Muscle layer of colon (tissue), 2 donors: Measurements from ENCODE around the gene CCDC30.
A peak's percentile ranks its signal among the peaks of the same experiment; 100 is the strongest.
"Not testable (repeated sequence)": the region's sequence is repeated elsewhere in the genome, so short reads cannot be mapped to it uniquely, and the experiment has no call there.

ENCODE experiments used
- H3K27ac ChIP-seq: one replicate; pipeline ENCODE4 v1.7.0; 2013; ENCODE audit warnings: low read depth, mild to moderate bottlenecking, low read length, moderate library complexity
- H3K27me3 ChIP-seq, 2 donors: one replicate each; pipeline ENCODE4 v1.7.0; 2013; ENCODE audit warnings: low read length in 2 of 2, mild to moderate bottlenecking in 2 of 2; ENCODE audit not compliant: insufficient read depth in 2 of 2, control insufficient read depth in 1 of 2
- H3K36me3 ChIP-seq: one replicate; pipeline ENCODE4 v1.7.0; 2013; ENCODE audit warnings: mild to moderate bottlenecking, low read length; ENCODE audit not compliant: insufficient read depth
- H3K4me1 ChIP-seq: one replicate; pipeline ENCODE4 v1.7.0; 2013; ENCODE audit warnings: mild to moderate bottlenecking, low read length; ENCODE audit not compliant: insufficient read depth
- H3K4me3 ChIP-seq, 2 donors: one replicate each; pipeline ENCODE4 v1.7.0; 2013; ENCODE audit warnings: low read length in 2 of 2, low read depth in 1 of 2, mild to moderate bottlenecking in 1 of 2, moderate library complexity in 1 of 2
- H3K9ac ChIP-seq: one replicate; pipeline ENCODE4 v1.7.0; 2013; ENCODE audit warnings: low read length
- H3K9me3 ChIP-seq: one replicate; pipeline ENCODE4 v1.7.0; 2013; ENCODE audit warnings: mild to moderate bottlenecking, low read length
- donor health status: abdominal sarcoma.
- donor health status: Adenocarcinoma of cecum.

The CCDC30 gene

DNA sequence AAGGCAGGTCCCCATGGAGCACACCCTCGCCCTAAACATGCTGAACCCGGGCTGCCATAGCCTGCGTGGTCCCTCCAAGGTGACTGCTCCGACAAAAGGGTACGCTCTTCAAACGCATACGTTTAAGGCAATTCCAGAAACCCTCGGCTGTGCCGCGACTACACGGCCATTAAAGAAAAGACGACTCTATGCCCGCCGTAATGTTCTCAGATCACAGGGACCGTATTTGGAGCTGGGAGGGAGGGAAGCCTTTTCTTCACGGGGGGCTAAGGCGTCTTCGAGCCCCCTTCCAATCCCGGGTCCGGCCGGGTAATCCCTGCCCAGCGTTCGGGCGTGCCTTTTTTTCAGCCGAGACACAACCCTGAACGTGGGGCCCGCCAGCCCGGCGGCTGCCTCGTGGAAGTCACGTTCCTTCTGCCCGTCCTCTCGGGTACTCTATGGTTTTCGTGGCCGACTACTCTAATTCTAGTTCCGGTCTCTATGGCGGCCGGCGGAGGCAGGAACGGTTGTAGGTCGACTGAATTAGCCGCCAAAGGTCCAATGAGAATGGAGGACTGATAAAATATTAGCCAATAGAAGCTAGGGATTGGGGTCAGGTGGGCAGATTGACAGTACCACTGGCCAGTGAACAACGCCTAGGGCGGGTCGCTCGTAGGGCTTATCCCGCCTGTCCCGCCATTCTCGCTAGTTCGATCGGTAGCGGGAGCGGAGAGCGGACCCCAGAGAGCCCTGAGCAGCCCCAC lies 218.8 kb downstream of the CCDC30 start, which contains the start of gene YBX1:
Gene YBX1, plus strand, starts transcription at position 678 of the 743 bp plus-strand sequence. CDS start 148 bp downstream, outside the sequence.
- no peaks in the 10 kb centered on the region for H3K27me3 ChIP-seq
- H3K9me3 ChIP-seq: no peaks in the 10 kb centered on the region
- H3K27ac ChIP-seq: peak within 1 kb of the TSS; percentile 89
- H3K4me1 ChIP-seq: peaks cover 47% of the 10 kb centered on the region
- peak within 1 kb of the TSS; percentile 89 to 97 for H3K4me3 ChIP-seq
- H3K36me3 ChIP-seq: no peaks in the 10 kb centered on the region
- peak within 1 kb of the TSS; percentile 93 for H3K9ac ChIP-seq

DNA sequence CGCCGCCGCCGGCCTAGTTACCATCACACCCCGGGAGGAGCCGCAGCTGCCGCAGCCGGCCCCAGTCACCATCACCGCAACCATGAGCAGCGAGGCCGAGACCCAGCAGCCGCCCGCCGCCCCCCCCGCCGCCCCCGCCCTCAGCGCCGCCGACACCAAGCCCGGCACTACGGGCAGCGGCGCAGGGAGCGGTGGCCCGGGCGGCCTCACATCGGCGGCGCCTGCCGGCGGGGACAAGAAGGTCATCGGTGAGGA lies 219.3 kb downstream of the CCDC30 start:
- Histone ChIP-seq H3K4me3 (peak overlapping the region; percentile 44 to 97), H3K4me1 (peaks cover 51% of the 10 kb centered on the region), H3K27ac (peak overlapping the region; percentile 89)
- H3K27me3 ChIP-seq, H3K9ac ChIP-seq, H3K9me3 ChIP-seq, H3K36me3 ChIP-seq: not testable (repeated sequence)

DNA sequence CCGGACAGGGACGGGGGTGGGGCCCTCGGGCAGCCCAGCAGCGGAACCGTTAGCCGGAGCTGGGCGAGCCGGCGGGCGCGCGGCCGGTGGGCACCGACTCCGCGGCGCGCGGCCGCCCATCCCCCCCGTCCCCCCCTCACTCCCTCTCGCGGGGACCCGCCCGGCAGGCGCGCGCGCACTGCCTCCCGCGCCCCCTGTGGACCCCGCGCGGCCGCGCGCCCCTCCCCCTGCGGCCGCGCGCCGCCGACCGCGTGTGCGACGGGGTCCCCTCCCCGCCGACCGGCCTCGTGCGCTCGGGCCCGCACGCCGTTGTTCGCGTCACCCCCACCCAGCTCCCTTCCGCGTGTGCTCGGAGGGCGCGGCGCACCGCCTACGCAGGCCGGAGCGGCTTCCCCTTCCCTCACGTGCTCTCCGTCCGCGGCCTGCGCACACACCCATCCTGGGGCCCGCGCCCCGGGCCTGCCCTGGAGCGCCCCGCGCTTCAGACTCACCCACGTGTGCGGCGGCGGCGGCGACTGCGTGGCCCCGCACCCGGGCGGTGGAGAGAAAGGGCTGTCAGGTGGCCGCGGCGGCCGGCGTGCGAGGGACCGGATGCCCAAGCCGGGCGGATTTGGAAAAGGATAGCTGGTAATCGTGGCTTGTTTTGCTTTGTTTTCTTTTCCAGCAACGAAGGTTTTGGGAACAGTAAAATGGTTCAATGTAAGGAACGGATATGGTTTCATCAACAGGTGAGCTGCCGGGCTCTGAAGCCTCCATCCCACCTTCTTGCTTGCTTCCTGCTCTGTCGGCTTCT lies 219.8 kb downstream of the CCDC30 start:
- no peaks in the 10 kb centered on the region for H3K9me3 ChIP-seq
- no peaks in the 10 kb centered on the region for H3K27me3 ChIP-seq
- peak overlapping the region; percentile 44 to 58 for H3K4me3 ChIP-seq
- peaks cover 57% of the 10 kb centered on the region for H3K4me1 ChIP-seq
- H3K27ac ChIP-seq: peak overlapping the region; percentile 53
- H3K36me3 ChIP-seq: no peaks in the 10 kb centered on the region
- peak overlapping the region; percentile 22 for H3K9ac ChIP-seq

DNA sequence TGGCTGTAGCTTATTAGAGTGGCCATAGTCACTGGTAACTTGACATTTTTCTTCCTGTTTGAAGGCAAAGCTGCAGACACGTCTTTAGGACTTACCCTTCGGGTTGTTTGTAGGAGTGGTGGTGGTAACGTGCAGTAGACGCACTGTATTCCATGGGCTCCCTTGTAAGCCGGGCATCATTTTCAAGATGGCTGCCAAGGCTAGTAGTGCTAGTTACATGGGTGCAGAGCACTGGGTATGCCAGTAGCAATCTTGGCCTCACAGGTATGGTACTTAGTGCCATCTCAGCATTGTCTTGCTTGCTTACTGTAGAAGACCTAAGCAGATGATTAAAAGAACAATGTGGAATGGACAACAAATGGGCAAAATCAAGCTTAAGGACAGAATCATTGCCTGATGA lies 221.1 kb downstream of the CCDC30 start:
- H3K27ac ChIP-seq: no peak overlapping the region

DNA sequence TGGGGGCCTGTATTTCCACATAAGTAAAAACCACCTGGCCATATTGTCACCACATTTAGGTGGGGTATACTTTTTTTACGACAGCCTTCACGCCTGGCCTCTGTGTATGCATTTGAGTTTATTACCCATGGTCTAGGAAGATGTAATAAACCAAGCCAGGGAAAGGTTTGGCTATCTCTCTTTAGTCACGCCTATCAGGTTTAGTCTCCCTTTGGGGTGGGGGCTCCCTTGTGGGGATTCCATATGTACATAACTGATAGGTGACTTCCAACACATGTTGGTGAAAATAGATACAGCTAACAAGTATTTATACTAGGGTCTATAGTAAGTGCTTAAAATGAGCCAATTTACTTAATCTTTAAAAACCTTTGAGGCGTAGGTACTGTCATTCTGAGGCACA lies 223.3 kb downstream of the CCDC30 start:
- Histone ChIP-seq H3K4me3 (no peak overlapping the region), H3K36me3 (no peaks in the 10 kb centered on the region), H3K27me3 (no peaks in the 10 kb centered on the region), H3K27ac (no peak overlapping the region), H3K9ac (no peak overlapping the region), H3K9me3 (no peaks in the 10 kb centered on the region), H3K4me1 (peaks cover 71% of the 10 kb centered on the region)

More for the DNA sequence above, 221.1 kb downstream of the CCDC30 start:
- Histone ChIP-seq H3K4me1 (peaks cover 69% of the 10 kb centered on the region), H3K9ac (peak overlapping the region; percentile 22), H3K4me3 (peak overlapping the region in 1 of 2 donors; percentile 58), H3K27me3 (no peaks in the 10 kb centered on the region), H3K36me3 (no peaks in the 10 kb centered on the region), H3K9me3 (no peaks in the 10 kb centered on the region)

DNA sequence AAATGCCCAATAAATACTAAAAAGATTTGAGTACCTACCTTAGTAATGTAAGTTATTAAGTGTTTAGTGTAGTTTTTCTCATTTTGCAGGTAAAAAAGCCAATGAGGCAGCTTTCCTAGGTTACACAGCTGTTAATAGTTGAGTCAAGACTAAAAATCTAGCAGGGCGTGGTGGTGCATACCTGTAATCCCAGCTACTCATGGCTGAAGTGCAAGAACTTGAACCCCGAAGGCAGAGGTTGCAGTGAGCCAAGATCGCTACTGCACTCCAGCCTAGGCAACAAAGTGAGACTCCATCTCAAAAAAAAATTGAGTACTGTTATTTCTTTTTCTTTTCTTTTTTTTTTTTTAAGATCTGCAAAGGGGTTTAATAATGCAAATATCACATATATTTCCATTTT lies 226.8 kb downstream of the CCDC30 start:
- Histone ChIP-seq H3K27ac (no peak overlapping the region), H3K9me3 (no peaks in the 10 kb centered on the region), H3K27me3 (no peaks in the 10 kb centered on the region), H3K36me3 (peaks cover under 1% of the 10 kb centered on the region), H3K9ac (no peak overlapping the region), H3K4me3 (no peak overlapping the region), H3K4me1 (peaks cover 66% of the 10 kb centered on the region)

DNA sequence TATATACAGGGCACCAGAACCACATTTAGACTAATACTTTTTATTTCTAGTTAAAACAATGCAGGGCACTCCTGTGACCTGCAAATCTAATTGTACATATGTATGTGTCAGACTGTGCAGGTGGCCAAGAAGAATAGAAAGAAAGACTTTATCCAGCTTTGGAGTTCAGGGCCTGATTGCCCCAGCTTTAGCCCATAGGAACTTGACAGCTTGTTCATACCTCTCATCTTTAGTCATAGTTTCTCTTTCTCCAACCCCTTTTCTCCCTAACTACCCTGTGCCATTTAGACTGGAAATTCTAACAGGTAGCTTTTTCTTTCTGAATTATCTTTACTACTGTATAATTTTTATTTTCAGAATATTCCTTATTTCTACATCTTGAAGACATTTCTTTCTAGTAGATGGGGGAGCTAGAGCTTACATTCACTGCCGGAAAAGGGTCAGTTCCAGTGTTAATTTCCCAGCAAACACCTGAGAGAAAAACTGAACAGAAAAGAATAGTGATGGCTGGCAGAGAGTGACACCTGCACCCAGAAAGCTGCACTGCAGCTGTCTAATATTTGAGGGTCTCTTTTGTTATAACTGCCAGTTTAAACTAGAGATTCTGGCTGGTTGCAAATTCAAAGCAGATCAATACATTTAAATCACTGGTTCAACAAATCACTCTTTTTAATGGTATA lies 227.5 kb downstream of the CCDC30 start:
- Histone ChIP-seq H3K36me3 (peaks cover 5% of the 10 kb centered on the region), H3K27ac (no peak overlapping the region), H3K9me3 (no peaks in the 10 kb centered on the region), H3K4me1 (peaks cover 59% of the 10 kb centered on the region), H3K9ac (no peak overlapping the region), H3K27me3 (no peaks in the 10 kb centered on the region), H3K4me3 (no peak overlapping the region)

DNA sequence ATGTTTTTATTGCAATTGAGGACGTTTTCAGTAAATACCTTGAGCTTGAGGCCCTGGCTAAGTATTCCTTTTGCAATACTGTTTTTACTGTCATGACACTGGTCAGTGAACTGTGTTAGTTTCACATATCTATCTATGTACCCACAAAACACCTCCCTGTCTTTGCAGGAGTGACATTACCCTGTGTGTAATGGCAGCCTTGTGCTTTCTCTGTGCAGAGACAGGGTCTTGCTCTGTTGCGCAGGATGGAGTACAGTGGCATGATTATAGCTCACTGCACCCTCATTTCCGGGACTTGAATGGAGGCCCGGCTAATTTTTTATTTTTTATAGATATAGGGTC lies 228.0 kb downstream of the CCDC30 start:
- H3K36me3 ChIP-seq: peaks cover 10% of the 10 kb centered on the region
- no peaks in the 10 kb centered on the region for H3K9me3 ChIP-seq
- peaks cover 54% of the 10 kb centered on the region for H3K4me1 ChIP-seq
- H3K27ac ChIP-seq: no peak overlapping the region
- no peak overlapping the region for H3K9ac ChIP-seq
- no peak overlapping the region for H3K4me3 ChIP-seq
- H3K27me3 ChIP-seq: no peaks in the 10 kb centered on the region

DNA sequence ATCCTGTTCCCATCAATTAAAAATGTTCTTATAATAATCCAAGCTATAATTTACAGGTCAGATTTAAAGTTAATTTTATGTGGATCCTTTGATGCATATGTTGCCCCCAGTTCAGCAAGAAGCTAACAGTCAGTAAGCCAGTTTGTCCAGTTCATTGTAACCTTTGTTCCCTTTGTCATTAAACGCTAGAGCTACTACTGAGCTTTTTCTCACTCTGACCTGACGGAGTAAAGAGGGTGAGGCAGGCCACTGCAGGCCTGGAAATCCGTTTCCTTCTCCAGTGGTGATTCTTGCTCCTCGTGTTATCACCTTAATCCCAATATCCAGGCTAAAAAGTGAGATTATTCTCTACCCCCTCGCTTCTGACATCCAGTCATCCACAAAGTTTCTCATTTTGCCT lies 229.4 kb downstream of the CCDC30 start:
- H3K4me3 ChIP-seq: no peak overlapping the region
- peaks cover 24% of the 10 kb centered on the region for H3K36me3 ChIP-seq
- no peak overlapping the region for H3K9ac ChIP-seq
- H3K4me1 ChIP-seq: peaks cover 42% of the 10 kb centered on the region
- no peaks in the 10 kb centered on the region for H3K27me3 ChIP-seq
- H3K27ac ChIP-seq: no peak overlapping the region
- no peaks in the 10 kb centered on the region for H3K9me3 ChIP-seq

DNA sequence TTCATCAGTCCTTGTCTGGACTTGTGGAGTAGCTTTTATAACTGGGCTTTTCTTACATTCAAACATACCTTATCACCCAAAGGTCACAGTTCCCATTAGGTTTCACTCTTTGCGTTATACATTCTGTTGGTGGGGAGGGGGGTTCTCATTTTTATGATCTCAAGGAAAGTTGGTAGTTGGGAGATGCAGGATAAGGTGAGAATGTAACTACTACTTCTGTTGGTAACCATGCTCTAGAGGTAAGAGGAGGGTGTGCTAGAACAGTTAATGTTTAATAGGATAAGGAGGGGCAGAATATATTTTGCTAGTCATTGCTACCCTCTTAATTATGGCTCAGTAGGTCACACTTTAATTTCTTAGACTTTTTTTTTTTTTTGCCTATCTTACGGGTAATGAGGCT lies 229.8 kb downstream of the CCDC30 start:
- Histone ChIP-seq H3K27me3 (no peaks in the 10 kb centered on the region), H3K27ac (no peak overlapping the region), H3K36me3 (peaks cover 28% of the 10 kb centered on the region), H3K9me3 (no peaks in the 10 kb centered on the region), H3K4me1 (peaks cover 37% of the 10 kb centered on the region), H3K4me3 (no peak overlapping the region), H3K9ac (no peak overlapping the region)

DNA sequence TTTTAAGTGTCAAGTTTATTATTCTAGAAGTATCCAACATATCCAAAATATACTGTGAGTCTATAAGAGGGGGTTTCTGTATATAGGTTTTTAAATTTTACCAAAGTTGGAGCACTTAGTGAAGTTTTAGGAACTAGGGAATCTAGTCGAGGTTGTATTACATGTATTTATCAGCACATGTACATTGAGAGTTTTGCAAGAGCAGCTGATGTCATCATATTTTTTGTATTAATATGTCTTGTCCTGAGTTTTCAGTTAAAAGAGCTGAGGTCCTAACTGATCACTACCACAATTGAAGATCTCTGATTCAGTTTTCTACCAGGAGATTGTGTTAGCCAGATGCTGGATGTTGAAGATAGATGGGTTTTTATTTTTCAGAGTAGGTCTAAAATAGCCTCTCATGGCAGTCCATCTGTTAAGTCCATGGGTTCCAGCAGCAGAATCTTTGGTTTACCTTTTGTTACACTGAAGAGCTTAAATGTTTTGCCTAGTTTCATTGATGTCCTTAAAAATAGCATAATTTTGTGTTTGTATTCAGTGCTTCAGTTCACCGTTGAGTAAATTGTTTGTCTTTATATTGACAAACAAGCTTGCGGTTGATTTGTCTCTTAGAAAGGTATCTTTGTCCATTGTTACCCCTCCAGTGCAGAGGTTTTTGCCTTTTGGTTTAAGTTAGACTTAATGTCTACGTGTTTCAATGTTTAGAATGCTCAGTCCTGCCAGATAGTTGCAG lies 235.2 kb downstream of the CCDC30 start:
- Histone ChIP-seq H3K27ac (no peak overlapping the region), H3K4me1 (no peaks in the 10 kb centered on the region), H3K27me3 (no peaks in the 10 kb centered on the region), H3K36me3 (peaks cover 69% of the 10 kb centered on the region), H3K4me3 (no peak overlapping the region), H3K9ac (no peak overlapping the region), H3K9me3 (no peaks in the 10 kb centered on the region)
